AG08395 (cell line): Measurements from ENCODE around the gene PDE6A.
"Not testable (repeated sequence)": the region's sequence is repeated elsewhere in the genome, so short reads cannot be mapped to it uniquely, and the experiment has no call there.

Source experiments
- DNase-seq: peaks from one replicate; pipeline ENCODE4 v3.0.0; 2012; ENCODE audit warnings: mixed read lengths, low spot score

The PDE6A gene

GRCh38 chr5:149863830-149864229, 80.8 kb downstream of the PDE6A start:
- DNase-seq, result no peak

DNA sequence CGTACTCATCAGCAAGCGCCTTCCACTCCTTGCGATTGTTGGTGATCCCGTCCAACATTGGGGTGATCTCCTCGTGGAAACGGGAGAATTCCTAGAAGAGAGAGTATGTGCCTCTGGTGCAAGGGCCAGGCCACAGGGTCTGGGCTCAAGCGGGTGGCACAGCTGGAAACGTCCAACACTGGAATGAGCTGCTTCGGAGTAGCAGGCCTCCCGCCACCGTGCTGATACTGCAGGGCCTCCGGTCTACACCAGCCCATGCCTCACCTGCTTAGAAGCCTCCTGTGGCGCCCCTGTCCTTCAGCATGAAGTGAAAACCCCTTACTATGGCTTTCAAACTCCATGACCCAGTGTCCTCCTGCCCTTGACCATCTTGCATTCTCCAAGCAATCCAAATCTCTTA, 81.4 kb downstream of the PDE6A start:
- no peak for DNase-seq

DNA sequence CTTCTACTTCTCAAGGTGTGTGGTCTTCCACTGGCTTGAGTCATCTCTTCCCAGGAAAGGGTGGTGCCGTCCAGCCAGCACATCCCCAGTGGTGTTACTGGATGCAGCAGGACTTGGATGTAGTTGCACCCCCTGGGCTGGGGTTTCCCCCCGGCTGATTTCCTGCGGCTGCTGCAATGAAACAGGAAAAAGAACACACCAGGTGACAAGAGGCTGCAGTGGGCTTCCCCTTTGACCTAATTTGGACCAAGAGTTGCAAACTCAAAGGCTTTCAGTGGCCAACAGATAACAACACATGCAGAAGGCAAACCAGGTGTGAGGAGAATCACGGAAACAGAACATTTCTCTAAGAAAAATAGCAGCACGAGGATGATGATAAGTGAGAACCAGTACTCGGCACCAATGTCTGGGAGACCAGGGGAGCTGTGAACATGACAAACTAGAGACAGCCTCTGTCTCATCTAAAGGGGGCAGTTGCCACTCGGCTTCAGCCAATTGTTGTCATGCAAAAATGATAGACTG, 83.7 kb downstream of the PDE6A start:
- no peak for DNase-seq

- no peak for DNase-seq
Observed at GRCh38 chr5:149859746-149860145, 84.8 kb downstream of the PDE6A start.

DNA sequence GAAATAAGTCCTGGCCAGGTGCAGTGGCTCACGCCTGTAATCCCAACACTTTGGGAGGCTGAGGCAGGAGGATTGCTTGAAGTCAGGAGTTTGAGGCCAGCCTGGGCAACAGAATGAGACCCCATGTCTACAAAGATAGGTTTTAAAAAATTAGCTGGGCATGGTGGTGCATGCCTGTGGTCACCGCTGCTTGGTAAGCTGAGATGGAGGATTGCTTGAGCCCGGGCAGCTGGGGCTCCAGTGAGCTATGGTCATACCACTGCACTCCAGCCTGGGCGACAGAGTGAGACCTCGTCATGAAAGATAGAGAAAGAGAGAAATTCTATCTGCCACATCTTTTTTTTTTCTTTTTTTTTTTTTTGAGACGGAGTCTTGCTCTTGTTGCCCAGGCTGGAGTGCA, 86.1 kb downstream of the PDE6A start:
- not testable (repeated sequence) for DNase-seq

- DNase-seq, result no peak
Observed at GRCh38 chr5:149857499-149857898, 87.1 kb downstream of the PDE6A start.

- DNase-seq, result no peak
Observed at GRCh38 chr5:149855366-149855765, 89.2 kb downstream of the PDE6A start.

- DNase-seq, result no peak
Observed at GRCh38 chr5:149854866-149855265, 89.7 kb downstream of the PDE6A start.

- no peak for DNase-seq
Observed at GRCh38 chr5:149853701-149854100, 90.9 kb downstream of the PDE6A start.

- no peak for DNase-seq
Observed at GRCh38 chr5:149853331-149853648, 91.3 kb downstream of the PDE6A start.

- peak; percentile 82 for DNase-seq
Observed at GRCh38 chr5:149852641-149853330, 91.8 kb downstream of the PDE6A start.

- no peak for DNase-seq
Observed at GRCh38 chr5:149851211-149851610, 93.4 kb downstream of the PDE6A start.

- DNase-seq, result no peak
Observed at GRCh38 chr5:149849966-149850910, 94.4 kb downstream of the PDE6A start.

- no peak for DNase-seq
Observed at GRCh38 chr5:149849280-149849965, 95.2 kb downstream of the PDE6A start.

DNA sequence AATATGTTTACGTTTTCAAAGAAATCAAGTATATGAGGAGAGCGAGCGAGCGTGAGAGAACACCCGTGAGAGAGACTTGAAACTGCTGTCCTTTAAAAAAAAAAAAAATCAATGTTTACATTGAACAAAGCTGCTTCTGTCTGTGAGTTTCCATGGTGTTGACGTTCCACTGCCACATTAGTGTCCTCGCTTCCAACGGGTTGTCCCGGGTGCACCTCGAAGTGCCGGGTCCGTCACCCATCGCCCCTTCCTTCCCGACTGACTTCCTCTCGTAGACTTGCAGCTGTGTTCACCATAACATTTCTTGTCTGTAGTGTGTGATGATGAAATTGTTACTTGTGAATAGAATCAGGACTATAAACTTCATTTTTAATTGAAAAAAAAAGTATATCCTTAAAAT, 97.0 kb downstream of the PDE6A start:
- no peak for DNase-seq

DNA sequence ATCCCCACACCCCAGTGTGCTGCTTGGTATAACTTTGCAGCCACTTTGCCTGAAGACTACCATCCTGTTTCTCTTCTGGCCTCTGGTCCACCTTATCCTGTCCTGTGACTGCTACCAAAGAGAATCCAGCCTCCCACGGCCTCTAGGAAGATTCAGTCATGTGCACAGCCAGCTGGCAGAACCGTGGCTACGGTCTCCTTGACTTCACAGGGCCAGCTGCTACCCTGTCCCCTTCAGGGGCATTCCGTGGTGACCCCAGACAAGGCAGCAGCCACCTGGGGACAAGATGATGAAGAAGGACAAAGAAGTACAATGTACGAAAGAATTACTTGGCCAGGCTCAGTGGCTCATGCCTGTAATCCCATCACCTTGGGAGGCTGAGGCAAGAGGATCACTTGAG, 98.6 kb downstream of the PDE6A start:
- DNase-seq, result no peak

- DNase-seq, result no peak
Observed at GRCh38 chr5:149845601-149846000, 99.0 kb downstream of the PDE6A start.

DNA sequence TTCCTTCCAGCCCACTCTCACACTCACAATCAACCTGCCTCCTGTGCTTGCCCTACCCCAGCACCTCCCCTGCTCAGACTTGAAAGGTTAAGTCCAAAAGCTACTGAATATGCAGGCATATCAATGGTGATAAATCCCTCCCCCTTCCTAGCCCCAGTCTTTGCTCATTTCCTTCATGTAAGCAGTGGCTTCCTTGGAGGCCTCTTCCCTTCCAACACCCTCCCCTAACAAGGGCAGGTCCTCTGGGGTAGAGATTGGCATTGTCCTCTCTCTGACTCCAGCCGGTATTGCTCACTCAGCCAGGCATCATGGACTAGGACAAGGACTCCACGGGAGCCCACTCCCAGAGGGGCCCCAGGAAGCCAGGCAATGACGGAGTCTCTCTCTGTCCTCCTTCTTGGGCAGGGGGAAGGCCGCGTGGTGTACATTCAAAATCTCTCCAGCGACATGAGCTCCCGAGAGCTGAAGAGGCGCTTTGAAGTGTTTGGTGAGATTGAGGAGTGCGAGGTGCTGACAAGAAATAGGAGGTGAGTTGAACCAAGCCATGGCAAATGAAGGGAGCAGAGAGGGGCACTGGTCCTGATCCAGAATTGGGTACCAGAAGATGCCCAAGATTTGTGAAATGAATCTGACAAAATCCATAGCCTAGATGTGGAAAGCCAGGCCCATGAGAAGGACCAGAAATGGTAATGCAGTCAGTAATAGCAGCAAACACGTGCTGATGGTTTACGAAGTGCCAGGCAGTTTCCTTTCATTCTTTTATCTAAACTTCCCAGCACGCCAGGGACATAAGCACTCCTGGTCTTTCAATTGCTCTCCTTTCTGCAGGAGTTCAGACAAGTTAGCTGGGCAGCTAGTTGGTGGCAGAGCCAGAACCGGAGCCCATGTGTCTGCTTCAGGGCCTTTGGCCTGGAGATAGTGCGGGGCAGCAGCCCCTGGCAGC, 102.5 kb downstream of the PDE6A start:
- no peak for DNase-seq

- no peak for DNase-seq
Observed at GRCh38 chr5:149840226-149840825, 104.3 kb downstream of the PDE6A start.

GRCh38 chr5:149839761-149840160, 104.8 kb downstream of the PDE6A start:
- DNase-seq, result no peak
